Measurements from ENCODE around the gene PPP3R2.
A peak's percentile ranks its signal among the peaks of the same experiment; 100 is the strongest.

The PPP3R2 gene, protein sequence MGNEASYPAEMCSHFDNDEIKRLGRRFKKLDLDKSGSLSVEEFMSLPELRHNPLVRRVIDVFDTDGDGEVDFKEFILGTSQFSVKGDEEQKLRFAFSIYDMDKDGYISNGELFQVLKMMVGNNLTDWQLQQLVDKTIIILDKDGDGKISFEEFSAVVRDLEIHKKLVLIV

DNA sequence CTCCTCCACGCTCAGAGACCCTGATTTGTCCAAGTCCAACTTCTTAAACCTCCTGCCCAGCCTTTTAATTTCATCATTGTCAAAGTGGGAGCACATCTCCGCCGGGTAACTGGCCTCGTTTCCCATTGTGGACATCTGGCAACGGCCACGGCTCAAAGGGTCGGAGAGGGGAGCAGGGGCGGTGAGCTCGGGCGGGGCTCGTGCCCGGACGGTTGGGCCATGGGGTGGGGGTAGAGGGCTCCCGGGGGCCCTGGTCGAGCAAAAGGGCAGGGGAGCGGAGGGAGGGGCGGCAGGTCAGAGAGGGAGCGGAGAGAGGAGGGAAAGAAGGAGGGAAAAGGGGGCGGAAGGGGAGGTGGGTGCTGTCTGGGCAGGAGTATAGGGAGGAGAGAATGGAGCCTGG is at the start of gene PPP3R2:
TSS of gene PPP3R2 (minus strand) at position 174 of the 400 bp plus-strand sequence. CDS start at position 126, 48 bp downstream.
- no peak for DNase-seq (ENCODE audit: low read depth)

DNA sequence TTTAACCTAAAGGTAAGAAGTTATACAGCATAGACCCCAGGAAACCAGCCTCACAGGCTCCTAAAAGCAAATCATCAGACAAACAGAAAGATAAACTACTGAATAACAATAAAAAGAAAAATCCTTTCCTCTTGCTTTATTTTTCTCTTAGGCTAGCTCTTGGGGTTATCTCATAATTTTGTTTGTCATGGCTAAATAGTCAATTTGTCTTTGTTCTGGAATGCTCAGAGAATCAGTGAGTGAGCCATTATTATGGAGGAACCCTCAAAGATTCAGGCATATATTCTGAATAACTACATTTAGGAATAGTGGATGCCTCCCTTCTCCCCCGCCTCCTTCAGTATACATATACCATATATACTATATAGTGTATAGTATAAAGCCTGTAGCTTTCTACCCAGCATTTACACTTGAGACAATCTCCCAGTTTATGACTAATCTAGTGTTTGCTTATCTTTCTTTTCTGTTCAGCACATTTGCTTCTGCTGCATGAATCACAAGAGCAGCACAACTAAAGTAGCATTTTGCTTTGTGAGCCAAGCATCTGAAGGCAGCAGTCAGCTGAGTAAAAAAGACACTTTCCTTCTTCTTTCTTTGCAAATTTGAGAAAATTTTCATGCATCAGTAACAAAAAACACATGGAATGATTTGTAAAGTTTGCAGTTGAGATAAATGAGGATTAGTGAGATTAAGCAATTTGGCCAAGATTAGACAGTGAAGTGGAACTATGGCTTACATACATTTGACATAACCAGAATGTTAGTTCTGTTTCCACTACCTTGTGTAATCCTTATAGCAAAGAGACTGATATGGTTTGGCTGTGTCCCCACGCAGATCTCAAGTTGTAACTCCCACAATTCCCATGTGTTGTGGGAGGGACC is 45.3 kb upstream of the PPP3R2 start:
- DNase-seq (ENCODE audit: low read depth): no peak

DNA sequence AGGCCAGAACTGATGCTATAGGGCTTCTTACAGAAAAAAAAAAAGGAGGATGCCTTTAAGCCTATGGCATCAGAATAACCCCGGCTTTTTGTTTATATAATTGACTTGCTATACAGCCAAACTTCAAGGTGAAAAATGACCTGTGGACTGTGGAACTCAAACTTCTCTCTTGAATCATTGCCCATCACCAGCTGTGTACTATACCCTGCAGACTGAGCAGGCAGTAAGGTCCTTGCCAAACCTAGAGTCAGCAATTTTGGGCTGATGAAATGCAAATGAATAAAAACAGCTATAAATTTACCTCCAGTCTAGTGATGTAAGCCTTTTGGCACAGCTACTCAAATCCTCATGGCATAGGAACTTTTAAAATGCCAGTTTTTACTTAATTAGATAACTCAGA is 44.5 kb upstream of the PPP3R2 start:
- no peak for DNase-seq (ENCODE audit: low read depth)

DNA sequence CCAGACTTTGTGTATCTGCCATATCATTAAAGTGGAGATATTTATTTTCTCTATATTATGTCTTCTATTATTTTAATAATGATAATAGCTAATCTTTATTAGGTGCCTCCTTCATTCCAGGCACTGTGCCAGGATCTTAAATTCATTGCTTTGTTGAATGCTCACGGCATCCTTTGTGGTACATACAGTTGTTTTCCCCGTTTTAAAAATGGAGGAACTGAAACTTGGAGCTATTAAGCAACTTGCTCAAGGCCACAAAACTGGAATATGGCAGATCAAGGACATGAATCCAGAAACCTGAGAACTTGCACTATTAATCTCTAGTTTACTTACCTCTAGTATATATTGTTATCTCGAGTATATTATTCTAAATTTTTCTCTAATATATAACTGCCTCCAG is 41.5 kb upstream of the PPP3R2 start:
- no peak for DNase-seq (ENCODE audit: low read depth)

DNA sequence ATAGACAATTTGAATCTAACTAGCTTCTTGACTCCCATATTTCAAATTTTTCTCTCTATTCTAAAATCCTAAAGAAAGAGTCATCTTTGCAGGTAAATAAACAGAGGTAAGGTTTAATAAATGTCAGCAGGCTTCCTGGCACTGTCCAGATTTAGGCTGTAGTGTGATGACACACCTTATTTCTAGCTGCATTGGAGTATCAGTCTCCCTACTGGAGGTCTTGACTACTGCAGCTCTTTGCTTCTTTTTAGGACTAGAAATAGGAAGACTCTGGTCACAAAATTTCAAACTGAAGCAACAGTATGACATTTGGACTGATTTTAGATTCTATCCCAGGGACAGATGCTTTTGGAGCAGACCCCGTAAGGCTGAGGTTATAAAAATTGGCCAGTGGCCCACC is 40.7 kb upstream of the PPP3R2 start:
- no peak for DNase-seq (ENCODE audit: low read depth)

DNA sequence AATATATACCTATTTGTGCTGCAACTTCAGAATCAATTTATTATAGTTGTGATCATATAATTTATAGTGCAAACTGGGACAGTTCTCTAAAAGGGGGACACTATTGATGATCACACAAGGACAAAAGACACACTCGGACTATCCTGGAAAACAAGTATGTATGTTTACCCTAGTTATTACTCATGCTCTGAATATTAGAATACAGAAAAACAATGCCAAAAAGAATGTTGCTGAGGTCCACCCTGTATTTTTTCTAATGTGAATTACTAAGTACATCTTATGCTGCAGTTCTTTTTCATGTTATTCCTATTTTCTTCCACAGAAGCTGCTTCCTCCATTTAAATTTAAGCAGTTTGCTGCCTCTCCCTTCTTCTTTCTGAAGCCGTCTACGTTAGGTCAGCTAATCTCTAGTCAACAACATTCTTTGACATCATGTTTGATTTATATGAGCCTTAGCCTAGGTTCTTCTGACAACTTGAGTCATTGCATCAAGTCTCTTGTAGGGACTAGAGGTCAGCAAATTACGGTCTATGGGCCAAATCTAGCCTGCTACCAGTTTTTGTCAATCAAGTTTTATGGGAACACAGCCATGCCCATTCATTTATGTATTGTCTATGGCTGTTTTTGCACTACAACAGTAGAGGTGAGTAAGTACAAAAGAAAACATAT is 40.1 kb upstream of the PPP3R2 start:
- no peak for DNase-seq (ENCODE audit: low read depth)

DNA sequence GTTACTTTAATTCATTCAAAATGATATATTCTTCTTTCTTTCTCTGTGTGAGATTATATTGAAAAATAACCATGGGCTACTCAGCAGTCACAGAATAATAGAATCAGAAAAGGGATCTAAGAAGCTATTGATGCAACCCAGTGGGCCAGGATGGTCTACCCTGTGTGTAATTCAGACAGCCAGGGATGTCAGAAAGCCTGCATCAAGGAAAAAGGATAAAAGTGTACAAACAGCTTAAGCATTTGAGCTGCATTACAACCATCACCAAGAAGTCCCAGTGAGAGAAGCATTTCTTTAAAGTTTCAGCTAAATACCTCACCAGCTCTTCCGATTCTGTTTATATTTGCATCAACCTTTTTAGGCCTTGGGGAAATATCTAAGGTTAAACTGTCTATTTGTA is 37.8 kb upstream of the PPP3R2 start:
- no peak for DNase-seq (ENCODE audit: low read depth)

DNA sequence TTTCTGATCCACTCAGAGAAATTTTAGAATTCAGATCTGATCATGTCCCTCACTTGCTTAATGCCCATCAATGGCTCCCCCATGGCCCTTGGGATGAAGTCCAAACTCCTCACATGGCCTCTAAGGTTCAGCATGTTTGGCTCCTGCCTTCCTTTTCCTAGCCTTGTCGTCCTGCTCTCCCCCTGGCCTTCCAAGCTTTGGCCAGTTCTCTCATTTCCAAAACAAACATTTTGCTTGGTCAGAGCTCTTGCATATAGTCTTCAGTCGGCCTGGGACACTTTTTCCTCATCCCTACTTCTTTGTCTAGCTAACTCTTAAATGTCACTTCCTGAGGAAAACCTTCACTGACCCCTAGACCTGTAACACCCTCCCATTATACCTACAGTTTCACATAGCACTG is 37.1 kb upstream of the PPP3R2 start:
- no peak for DNase-seq (ENCODE audit: low read depth)

DNA sequence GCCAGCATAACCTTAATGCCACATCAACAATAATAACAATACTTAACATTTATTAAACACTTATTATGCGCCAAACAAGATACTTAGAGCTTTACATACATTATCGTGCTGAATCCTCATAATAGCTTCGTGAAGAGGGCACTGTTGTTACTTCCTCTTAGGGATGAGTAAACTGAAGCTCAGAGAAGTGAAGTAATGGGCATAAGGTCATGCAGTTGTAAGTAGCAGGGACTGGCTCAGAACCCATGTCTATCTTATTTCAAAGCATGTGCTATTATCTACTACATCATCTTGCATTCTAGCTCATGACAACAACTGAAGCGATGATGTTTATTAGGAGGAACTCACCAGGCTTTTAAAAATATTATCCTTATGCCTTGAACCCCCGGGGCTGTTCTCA is 34.9 kb upstream of the PPP3R2 start:
- no peak for DNase-seq (ENCODE audit: low read depth)

DNA sequence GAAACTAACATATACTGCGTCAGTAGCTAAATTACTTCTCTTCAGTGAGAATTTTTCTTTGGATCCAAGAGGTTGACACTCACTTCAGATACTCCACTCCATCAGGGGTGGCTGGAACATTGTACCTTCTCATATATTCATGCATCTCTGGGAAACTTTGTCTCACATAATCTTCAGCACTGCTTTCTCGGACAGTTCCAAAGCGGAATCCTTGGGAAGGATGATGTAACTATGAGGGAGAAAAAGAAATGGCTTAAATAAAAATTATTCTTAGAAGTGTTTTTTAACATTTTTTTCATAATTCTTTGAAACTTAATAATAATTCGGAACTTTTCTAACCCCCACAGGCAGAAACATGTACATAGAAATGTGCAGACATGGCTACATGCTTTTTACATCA is 33.4 kb upstream of the PPP3R2 start:
- DNase-seq (ENCODE audit: low read depth): no peak

DNA sequence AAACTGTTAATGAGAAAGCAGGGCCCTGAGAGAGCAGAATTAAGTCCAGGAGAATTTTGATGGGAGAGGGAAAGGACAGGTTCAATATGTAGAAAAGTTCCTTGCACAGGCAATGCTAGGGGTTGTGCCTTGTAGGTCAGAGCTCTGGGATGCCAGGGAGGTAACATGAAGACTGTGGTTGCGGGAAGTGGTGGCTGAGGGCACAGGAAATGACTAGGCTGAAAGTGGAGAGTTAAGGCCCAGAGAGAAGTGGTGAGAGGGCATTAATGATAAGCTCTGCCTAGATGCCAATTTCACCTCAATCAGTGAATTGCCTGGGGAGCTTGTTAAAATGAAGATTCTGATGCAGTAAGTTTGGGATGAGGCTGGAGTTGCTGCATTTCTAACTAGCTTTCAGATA is 31.5 kb upstream of the PPP3R2 start:
- DNase-seq (ENCODE audit: low read depth): no peak

DNA sequence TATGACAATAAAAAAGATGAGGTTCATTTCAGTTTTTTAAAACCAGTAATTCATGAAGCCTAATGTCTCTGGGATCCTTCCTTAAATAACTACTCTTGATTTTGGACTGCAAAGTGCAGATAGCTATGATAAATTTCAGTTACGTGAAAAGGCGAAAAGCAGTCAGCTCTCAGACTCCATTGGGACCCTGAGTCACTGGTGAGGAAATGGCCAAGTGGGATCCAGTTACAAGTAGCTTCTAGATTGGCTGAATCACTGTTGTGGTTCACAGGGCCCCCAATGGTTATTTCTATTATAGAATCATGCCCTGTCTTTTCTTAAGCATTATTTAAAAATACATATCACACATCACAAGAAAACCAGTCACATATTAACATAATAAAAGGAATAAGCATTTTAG is 31.1 kb upstream of the PPP3R2 start:
- no peak for DNase-seq (ENCODE audit: low read depth)

DNA sequence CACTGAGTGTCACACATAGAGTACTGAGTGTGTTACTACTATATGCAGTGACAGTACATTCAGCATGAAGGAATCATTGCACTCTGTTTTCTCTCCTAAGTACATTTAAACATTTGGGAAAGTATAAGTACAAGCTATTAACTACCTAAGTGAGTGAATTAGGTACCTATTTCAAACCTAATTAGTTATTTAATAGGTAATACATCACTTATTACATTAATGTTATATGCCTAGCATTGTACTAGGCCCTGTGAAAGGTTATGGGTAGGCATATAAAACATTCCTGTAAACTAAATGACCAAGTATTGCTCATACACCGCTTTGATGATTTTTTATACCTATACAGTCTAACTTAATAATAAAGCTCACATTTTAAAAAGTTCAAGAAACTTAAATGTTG is 25.7 kb upstream of the PPP3R2 start:
- DNase-seq (ENCODE audit: low read depth): no peak

DNA sequence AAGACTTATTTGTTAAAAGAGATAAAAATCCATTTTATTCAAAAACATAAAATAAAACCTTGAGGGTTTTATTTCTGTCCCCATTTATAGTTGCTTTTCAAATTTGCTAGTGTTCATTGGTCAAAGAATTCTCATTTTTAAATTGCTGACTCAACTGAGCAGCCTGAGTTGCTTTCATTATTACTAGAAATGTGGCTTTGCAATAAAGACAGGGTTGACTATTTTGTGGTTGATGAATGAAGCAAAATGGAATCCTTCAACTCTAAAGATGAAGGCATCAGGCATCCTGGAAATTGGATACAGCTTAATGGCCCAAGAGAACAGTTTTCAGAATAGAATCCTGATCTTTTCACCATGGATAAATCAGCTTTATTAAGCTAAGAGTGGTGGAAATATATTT is 23.9 kb upstream of the PPP3R2 start:
- no peak for DNase-seq (ENCODE audit: low read depth)

DNA sequence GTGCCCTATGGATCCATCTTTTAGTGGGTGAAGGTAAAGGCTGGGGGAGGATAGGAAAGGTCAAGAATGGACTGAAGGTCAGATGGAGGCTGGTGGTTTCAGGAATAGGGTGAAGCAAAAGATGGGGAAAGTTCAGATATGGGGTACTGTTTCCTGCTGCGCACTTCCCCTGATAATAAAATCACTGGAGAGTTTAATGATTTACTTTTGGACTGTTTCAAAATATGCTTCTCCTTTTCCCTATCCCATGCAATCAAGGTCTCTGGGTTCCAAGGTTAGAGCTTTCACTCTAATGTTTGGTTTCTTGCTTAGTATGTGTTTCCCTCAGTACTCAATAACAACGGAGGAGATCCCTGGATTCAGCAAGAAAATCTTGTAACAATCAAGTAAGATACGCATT is 10.8 kb upstream of the PPP3R2 start:
- no peak for DNase-seq (ENCODE audit: low read depth)

DNA sequence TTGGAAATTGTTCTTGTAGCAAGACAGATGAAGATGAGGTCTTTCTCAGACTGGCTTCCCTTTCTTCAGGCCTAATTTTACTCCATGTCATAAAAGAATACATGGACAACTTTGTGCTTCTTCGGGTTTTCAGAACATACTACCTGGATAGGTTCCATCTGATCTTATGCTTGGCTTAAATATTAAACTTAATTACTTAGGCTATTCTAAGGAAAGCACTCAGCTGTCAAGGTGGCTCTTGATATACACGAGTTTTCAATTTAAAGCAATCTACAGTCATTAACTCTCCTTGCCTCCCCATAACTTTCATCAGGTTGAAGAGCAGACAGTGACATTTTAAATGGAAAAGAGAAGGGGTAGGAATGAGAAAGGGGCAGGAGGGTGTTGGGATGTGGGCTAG is 9.5 kb upstream of the PPP3R2 start:
- DNase-seq (ENCODE audit: low read depth): no peak

DNA sequence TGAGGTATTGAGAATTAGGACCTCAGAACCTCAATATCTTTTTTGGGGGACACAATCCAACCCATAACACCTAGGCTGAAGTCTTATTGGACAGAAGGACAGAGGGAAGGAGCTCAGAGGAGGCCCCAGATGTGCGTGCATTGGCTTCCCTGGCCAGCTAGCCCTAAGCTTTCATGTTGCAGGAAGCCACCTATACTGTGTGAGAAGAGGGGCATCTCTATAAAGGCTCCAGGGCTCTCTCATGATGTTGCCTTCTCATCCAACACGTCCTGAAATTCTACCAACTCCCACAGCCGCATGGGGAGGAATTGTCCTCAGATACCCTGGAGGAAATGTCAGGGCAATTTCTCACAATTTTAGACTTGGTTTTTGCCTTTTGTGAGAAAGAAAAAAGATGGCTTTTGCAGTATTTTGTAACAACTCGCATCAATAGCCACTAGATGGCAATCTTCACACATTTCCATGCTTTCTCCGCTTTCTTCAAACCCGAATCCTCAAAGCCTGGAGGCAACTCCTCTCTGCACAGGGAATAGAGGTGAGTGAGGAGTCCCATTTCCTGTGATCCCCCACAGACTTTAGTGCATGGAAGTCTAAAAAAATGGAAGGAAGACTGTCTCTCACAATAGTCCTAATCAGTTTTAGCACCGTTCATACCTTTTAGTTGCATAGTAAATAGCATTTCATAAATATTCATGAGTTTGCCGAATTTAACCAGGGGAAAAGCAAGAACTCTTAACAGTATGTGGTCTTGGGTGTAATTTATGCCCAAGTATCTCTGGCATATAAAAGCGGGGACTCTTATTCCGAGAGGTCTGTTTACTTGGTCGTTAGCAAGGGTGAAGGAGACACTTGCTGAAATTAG is 7.4 kb upstream of the PPP3R2 start:
- DNase-seq (ENCODE audit: low read depth): peak; percentile 12

DNA sequence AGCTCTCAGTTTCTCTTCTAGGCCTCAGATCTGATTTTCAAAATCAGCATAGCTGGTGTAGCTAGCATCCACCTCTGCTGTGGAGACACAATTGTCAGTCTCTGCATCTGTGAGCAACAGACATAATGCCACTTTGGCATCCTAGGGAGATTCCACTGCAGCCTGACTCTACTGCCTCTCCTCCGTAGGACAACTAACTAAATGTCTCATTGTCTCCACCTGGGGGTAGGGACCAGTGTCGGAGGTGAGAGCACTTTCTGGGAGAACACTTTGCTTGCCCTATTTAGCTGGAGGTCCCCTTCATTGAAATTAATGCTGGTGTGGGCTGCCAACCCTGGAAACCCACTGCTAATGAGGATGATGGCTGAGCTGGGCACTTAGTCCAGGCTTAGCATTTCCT is 1.4 kb downstream of the PPP3R2 start:
- DNase-seq (ENCODE audit: low read depth): no peak

DNA sequence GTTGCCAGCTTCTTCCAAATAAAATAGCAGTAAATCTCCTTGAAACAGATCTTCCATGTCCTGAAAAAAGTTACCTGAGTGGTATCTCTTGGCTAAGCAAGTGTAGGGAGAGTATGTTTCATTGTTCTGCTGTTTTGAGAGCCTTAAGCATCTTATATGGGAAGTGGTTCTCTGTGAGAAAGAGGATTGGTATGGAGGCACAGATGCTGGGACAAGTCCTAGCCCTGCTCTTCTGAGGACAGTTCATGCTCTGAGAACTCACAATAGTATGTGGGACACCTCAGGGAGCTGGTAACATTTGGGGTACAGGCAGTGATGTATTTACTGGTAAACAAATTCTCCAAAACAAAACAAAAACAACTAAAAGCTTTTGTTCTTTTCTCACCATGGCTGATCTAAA is 2.0 kb downstream of the PPP3R2 start:
- no peak for DNase-seq (ENCODE audit: low read depth)

DNA sequence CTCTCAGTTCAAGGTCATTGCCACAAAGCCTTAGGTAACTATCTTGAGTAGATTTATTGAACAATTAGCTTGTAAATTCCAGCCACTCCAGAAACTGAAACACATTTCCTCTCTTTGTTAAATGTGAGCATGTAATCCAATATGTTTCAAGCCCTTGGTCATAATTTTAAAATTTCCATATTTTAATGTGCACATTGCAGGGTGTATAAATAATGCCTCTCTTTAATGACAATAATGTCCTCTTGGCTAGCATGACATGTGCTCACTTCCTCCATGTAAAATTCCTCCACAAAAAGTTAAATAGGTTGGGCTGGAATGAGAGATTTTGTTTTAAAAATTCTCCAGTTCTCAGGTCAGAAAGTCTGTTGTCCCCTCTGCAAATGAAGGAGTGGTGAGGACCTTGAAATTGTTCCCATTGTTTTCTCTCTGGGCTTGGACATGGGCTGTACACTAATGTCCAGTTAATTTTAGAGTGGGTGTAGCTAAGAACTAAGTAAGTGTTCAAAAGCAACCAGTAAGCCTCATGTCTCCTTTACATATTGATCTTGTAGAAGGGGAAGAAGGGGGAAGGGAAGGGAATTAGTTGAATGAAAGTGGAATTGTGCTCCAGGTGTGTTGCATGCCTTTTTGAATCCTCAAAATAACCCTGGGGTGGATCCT is 2.9 kb downstream of the PPP3R2 start:
- DNase-seq (ENCODE audit: low read depth): no peak

DNA sequence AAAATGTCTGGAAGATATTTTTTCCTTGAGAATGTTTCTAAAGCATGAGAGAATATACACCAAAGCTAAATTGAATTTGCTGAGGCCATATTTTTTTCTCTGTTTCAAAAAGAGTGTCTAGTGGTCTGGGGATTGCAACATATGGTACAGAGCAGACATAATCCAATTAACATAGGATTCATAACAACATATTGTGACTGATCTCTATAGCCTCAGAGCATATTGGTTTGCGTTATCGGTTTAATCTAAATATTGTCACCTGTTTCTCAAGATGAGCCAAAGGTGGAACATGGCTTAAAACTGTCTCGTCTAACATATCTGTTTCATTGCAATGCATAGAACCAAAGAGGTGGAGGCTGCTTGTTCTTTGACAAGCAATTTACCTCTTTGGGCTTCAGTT is 3.9 kb downstream of the PPP3R2 start:
- DNase-seq (ENCODE audit: low read depth): no peak

DNA sequence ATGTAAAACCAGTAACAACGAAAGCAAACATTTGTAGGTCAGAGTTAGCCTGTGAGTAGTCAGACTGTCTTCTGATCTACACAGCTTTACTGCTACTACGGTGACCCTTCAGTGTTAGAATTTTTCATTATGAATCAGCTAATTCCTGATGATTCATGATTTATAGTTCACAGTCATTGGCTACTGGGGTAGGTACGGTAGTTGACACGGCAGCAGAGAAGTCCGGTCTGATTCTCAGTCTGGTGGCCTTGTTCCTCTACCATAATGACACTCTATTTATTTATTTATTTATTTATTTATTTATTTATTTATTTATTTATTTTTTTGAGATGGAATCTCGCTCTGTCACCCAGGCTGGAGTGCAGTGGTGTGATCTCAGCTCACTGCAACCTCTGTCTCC is 4.7 kb downstream of the PPP3R2 start:
- peak; percentile 8 for DNase-seq (ENCODE audit: low read depth)
